K562 (cell line): ENCODE measurements around the gene GMPR. TPM values are rescaled to one million over a fixed set of nuclear protein-coding genes. Genes with fewer than 3 reads are reported as not detected.

ENCODE experiments used
- ATAC-seq: fragments of 200-7000 bp; cut with Tn5 transposase; 3 replicates; pipeline ENCODE4 v1.9.1; 2020; ENCODE audit warnings: moderate library complexity
- BruUV-seq: library from RNA; stranded (reverse); fragments of 400-500 nt; replicated peaks from 2 replicates; lab custom pipeline; 2021; lab: Mats Ljungman, UMichigan
- CTCF ChIA-PET: fragments of 300-600 bp; formaldehyde crosslinking; extraction: SDS; loops from one replicate; lab custom pipeline; 2021; ENCODE audit warnings: low intra/inter-chr PET ratio; lab: Yijun Ruan, JAX
- POLR2A ChIA-PET: fragments of 300-600, 350-650 bp; sonication (Branson Sonifier 250); formaldehyde crosslinking; extraction: SDS; loops from one replicate; lab custom pipeline; 2021; ENCODE audit warnings: antibody characterized with exemption, inconsistent platforms; lab: Yijun Ruan, JAX
- DNase-seq, 4 experiments: peaks; one replicate each; pipeline versions ENCODE4 v3.0.0 to v3.0.0-alpha.2; 2011 to 2018; ENCODE audit warnings: low spot score in 3 of 4, mixed read lengths in 3 of 4; ENCODE audit errors: extremely low read depth in 1 of 4
- FAIRE-seq: peaks from 2 replicates; lab custom pipeline; 2011; peaks lifted over from hg19 to GRCh38; lab: Jason Lieb, UNC
- H2AFZ ChIP-seq: 2 replicates; pipeline ENCODE4 v1.6.0; 2011; ENCODE audit warnings: low read depth, low read length, control low read depth, inconsistent platforms
- H3K27ac ChIP-seq: fragments of 200-600 bp; 3 replicates; pipeline ENCODE4 v1.8.0; 2011; ENCODE audit warnings: low read depth, mild to moderate bottlenecking, control low read depth, inconsistent platforms, low read length, moderate library complexity, mixed read lengths; ENCODE audit errors: extremely low read depth
- H3K27me3 ChIP-seq, 2 experiments: fragments of 300-600 bp in 1 of 2; 2 replicates in 1 of 2; 3 replicates in 1 of 2; pipeline versions ENCODE4 v1.6.0 to v1.8.0; 2011; ENCODE audit warnings: inconsistent platforms in 2 of 2, low read length in 2 of 2, mild to moderate bottlenecking in 1 of 2, mixed read lengths in 1 of 2, moderate library complexity in 1 of 2; ENCODE audit not compliant: control insufficient read depth in 2 of 2, insufficient read depth in 2 of 2
- H3K36me3 ChIP-seq: fragments of 300-600 bp; 3 replicates; pipeline ENCODE4 v1.8.0; 2011; ENCODE audit warnings: mild to moderate bottlenecking, low read length, inconsistent platforms; ENCODE audit not compliant: control insufficient read depth, insufficient read depth
- H3K4me1 ChIP-seq, 2 experiments: fragments of 200-600 bp in 1 of 2; replicated peaks in 1 of 2; 2 replicates in 1 of 2; 3 replicates in 1 of 2; pipeline versions ENCODE4 v1.5.1 to v1.8.0; 2011; ENCODE audit warnings: inconsistent platforms in 2 of 2, low read length in 2 of 2, mild to moderate bottlenecking in 1 of 2, mixed read lengths in 1 of 2, moderate library complexity in 1 of 2; ENCODE audit not compliant: control insufficient read depth in 2 of 2, insufficient read depth in 2 of 2
- H3K4me2 ChIP-seq: 2 replicates; pipeline ENCODE4 v1.6.1; 2011; ENCODE audit warnings: low read length, control low read depth, inconsistent platforms, mixed read lengths; ENCODE audit not compliant: insufficient read depth
- H3K4me3 ChIP-seq: fragments of 200-600 bp; sonication (generic), shearing (Covaris generic); 2 replicates; pipeline ENCODE4 v1.5.1; 2016; ENCODE audit warnings: control low read depth, inconsistent platforms
- H3K79me2 ChIP-seq: fragments of 200-600 bp; 3 replicates; pipeline ENCODE4 v1.8.0; 2011; ENCODE audit warnings: low read length, inconsistent platforms; ENCODE audit not compliant: control insufficient read depth, insufficient read depth
- H3K9ac ChIP-seq, 2 experiments: 2 replicates each; pipeline versions ENCODE4 v1.6.0 to v1.6.1; 2011; ENCODE audit warnings: low read depth in 2 of 2, low read length in 2 of 2, control low read depth in 1 of 2, inconsistent platforms in 1 of 2, mild to moderate bottlenecking in 1 of 2, mixed read lengths in 1 of 2; ENCODE audit not compliant: insufficient read depth in 1 of 2
- H3K9me1 ChIP-seq: one replicate; pipeline ENCODE4 v1.6.0; 2011; ENCODE audit warnings: inconsistent platforms, mild to moderate bottlenecking, low read length, moderate library complexity; ENCODE audit not compliant: control insufficient read depth, insufficient read depth
- H3K9me3 ChIP-seq: replicated peaks from 2 replicates; pipeline ENCODE4 v1.5.1; 2011; ENCODE audit warnings: low read depth, low read length, inconsistent platforms; ENCODE audit not compliant: control insufficient read depth, insufficient read depth
- H4K20me1 ChIP-seq: replicated peaks from 2 replicates; pipeline ENCODE4 v1.6.1; 2011; ENCODE audit warnings: low read length, inconsistent platforms, mixed read lengths; ENCODE audit not compliant: control insufficient read depth, insufficient read depth
- HMG20A ChIP-seq: fragments of 450-650 bp; formaldehyde crosslinking; conservative IDR thresholded peaks from 2 replicates; pipeline ENCODE4 v1.4.0; 2020; ENCODE audit warnings: mild to moderate bottlenecking, mixed read lengths
- ILF3 ChIP-seq: fragments of 450-650 bp; IDR thresholded peaks from 2 replicates; pipeline ENCODE4 v1.6.1; 2018; ENCODE audit warnings: antibody characterized with exemption, mild to moderate bottlenecking, moderate library complexity, borderline replicate concordance
- MED1 ChIP-seq: sonication (generic); formaldehyde crosslinking; IDR thresholded peaks from 2 replicates; pipeline ENCODE4 v1.8.1; 2023; ENCODE audit warnings: missing genetic modification reagents, borderline replicate concordance
- RAD51 ChIP-seq: fragments of 450-650 bp; IDR thresholded peaks from 2 replicates; pipeline ENCODE4 v1.7.1; 2016; ENCODE audit warnings: low read depth, mild to moderate bottlenecking, borderline replicate concordance
- RBM15 ChIP-seq: fragments of 200-400 bp; formaldehyde crosslinking; IDR thresholded peaks from 2 replicates; pipeline ENCODE4 v1.6.1; 2018; ENCODE audit warnings: mild to moderate bottlenecking, low read length, moderate library complexity; ENCODE audit not compliant: insufficient read depth
- RBM17 ChIP-seq: fragments of 200-400 bp; formaldehyde crosslinking; IDR thresholded peaks from 2 replicates; pipeline ENCODE4 v1.6.1; 2017; ENCODE audit warnings: low read depth, mild to moderate bottlenecking, low read length, borderline replicate concordance
- RHOXF2B ChIP-seq: fragments of 250-450 bp; sonication (Bioruptor Pico); conservative IDR thresholded peaks from 2 replicates; pipeline ENCODE4 v1.5.1; 2021
- ZNF175 ChIP-seq: fragments of 200-800 bp; sonication (Bioruptor generic); IDR thresholded peaks from 2 replicates; pipeline ENCODE4 v1.6.1; 2016; ENCODE audit warnings: low read depth, mild to moderate bottlenecking, missing genetic modification characterization, missing compliant biosample characterization
- ZNF282 ChIP-seq: sonication (generic); formaldehyde crosslinking; IDR thresholded peaks from 2 replicates; pipeline ENCODE4 v1.8.1; 2023; ENCODE audit warnings: missing genetic modification reagents
- ZNF311 ChIP-seq: fragments of 250-450 bp; sonication (Bioruptor Pico); IDR thresholded peaks from 2 replicates; pipeline ENCODE4 v1.4.0; 2020; ENCODE audit warnings: mild to moderate bottlenecking, moderate library complexity
- ZNF780A ChIP-seq: fragments of 250-450 bp; sonication (Bioruptor Pico); IDR thresholded peaks from 2 replicates; pipeline ENCODE4 v1.5.0; 2021; ENCODE audit warnings: mild to moderate bottlenecking
- WGBS: fragments of 100-300 bp; shearing (Covaris generic); methylation state at CpG from one replicate; pipeline ENCODE4 v1.1.6; 2016; ENCODE audit warnings: low coverage, mixed read lengths; ENCODE audit not compliant: insufficient coverage; ENCODE audit errors: missing lambda C conversion rate; 5-methylcytosine and 5-hydroxymethylcytosine counted together
- in situ Hi-C: fragments of 300-500 bp; cut with MboI; formaldehyde crosslinking; loops from 4 replicates; pipeline ENCODE4 v1.15.0; 2018; ENCODE audit warnings: inconsistent platforms, mixed read lengths
- intact Hi-C: fragments of 100-400 bp; cut with micrococcal nuclease; formaldehyde crosslinking; loops from 2 replicates; pipeline ENCODE4 v1.14.2; 2022
- polyA plus RNA-seq, 8 experiments: library from polyadenylated mRNA; depleted of rRNA in 4 of 8; stranded (reverse) in 5 of 8; unstranded in 3 of 8; fragments of >200 nt; fragmentation: Nextera tagmentation in 2 of 8; fragmentation: Illumina TruSeq in 1 of 8; extraction: Ambion mirVana in 2 of 8; extraction: Trizol in 1 of 8; gene quantifications; 2 replicates each; pipeline versions ENCODE4 v1.2.1 to v1.2.3, GENCODE V29; 2011 to 2014; ENCODE audit warnings: inconsistent platforms in 1 of 8, missing spikeins in 1 of 8
- total RNA-seq, 7 experiments: library from RNA; depleted of rRNA in 6 of 7; stranded (reverse); fragments of >200 nt in 6 of 7; fragmentation: Illumina TruSeq in 2 of 7; extraction: Trizol in 2 of 7; gene quantifications; 2 replicates each; pipeline versions ENCODE4 v1.2.1 to v1.2.3, GENCODE V29; 2011 to 2021; ENCODE audit warnings: low replicate concordance in 1 of 7
- TF ChIP-seq, protein P1 (sequence below): fragments of 450-650 bp; IDR thresholded peaks from 2 replicates; pipeline ENCODE4 v1.6.1; 2016; ENCODE audit warnings: missing biosample characterization, missing genetic modification characterization
- TF ChIP-seq, protein P2 (sequence below): fragments of 450-650 bp; formaldehyde crosslinking; IDR thresholded peaks from 2 replicates; pipeline ENCODE4 v1.4.0; 2022; ENCODE audit warnings: missing genetic modification characterization
- TF ChIP-seq, protein P3 (sequence below), 2 experiments: IDR thresholded peaks; 2 replicates each; pipeline ENCODE4 v1.6.1; 2012; ENCODE audit warnings: improper control_type of control experiment in 2 of 2, low read depth in 2 of 2, low read length in 2 of 2, borderline replicate concordance in 1 of 2
- TF ChIP-seq, protein P4 (sequence below): IDR thresholded peaks from 2 replicates; pipeline ENCODE4 v1.6.1; 2014; ENCODE audit warnings: antibody characterized with exemption

The GMPR gene
- total and polyA plus RNA-seq, 9 of the 15 experiments (the other 6 are each of a cell fraction or from before 2014, with no cell fraction given): 34.6 to 83.7 (median 49.8) TPM

DNA sequence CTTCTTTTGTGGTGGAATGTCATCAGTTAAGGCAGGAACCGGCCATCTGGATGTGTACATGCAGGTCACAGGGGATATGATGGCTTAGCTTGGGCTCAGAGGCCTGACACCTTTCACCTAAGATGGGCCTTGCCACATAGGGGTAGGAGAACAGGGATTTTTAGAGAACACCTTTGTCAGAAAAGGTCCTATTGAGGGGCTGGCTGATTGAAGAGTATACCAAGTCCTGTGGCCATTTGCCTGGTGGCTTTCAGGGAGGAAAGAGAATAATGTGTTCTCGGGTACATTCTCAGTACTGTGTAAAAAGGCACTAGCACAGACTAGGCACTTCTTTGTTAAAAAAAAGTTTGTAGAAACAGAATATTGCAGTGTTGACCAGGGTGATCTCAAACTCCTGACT, 26.4 kb downstream of the GMPR start:
- ChIA-PET CTCF (no interaction called here), POLR2A (interaction anchor here (1.1 to 3.8 kb wide), 19 partner anchors 9 to 738 kb away, joined by 3 to 116 read pairs (median 15); partner anchors contain the start of gene GMPR)
- H3K4me1 ChIP-seq: peaks cover 19 to 31% of the 10 kb centered on the region in 2 experiments
- FAIRE-seq (no peak), DNase-seq (no peak), ATAC-seq (no peak)
- H4K20me1 ChIP-seq: no peaks in the 10 kb centered on the region; the same call in 1 of the 2 replicates
- H3K4me2 ChIP-seq: peak overlapping the region; percentile 86
- 92% methylated on average over 1 of the region's 2 CpGs for WGBS
- in situ Hi-C loops (no loop called here), intact Hi-C loops (loop anchor here (1.0 to 5.0 kb wide), 4 partner anchors 25 to 367 kb away; no protein-coding TSS in a partner anchor)
- no TSS peak for BruUV-seq
- no peaks in the 10 kb centered on the region for H3K9me1 ChIP-seq
- H2AFZ ChIP-seq: no peak overlapping the region
- peaks cover 29% of the 10 kb centered on the region for H3K36me3 ChIP-seq
- peak overlapping the region in 1 of 2 experiments; percentile 65; a peak in 2 of 4 replicates for H3K9ac ChIP-seq
- H3K9me3 ChIP-seq: peaks cover 3% of the 10 kb centered on the region; the same call in 1 of the 2 replicates
- peaks cover 60% of the 10 kb centered on the region for H3K79me2 ChIP-seq
- no peak overlapping the region for H3K4me3 ChIP-seq
- H3K27me3 ChIP-seq: no peaks in the 10 kb centered on the region
- H3K27ac ChIP-seq: peak overlapping the region; percentile 83
- no peak for TF ChIP-seq ZNF175 (CRISPR knock-in tag)
- 0 out of 2 replicates have a peak, but pooled peaks have one; percentile 5 for TF ChIP-seq RAD51
- TF ChIP-seq, protein P1, sequence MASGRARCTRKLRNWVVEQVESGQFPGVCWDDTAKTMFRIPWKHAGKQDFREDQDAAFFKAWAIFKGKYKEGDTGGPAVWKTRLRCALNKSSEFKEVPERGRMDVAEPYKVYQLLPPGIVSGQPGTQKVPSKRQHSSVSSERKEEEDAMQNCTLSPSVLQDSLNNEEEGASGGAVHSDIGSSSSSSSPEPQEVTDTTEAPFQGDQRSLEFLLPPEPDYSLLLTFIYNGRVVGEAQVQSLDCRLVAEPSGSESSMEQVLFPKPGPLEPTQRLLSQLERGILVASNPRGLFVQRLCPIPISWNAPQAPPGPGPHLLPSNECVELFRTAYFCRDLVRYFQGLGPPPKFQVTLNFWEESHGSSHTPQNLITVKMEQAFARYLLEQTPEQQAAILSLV (tag): no peak
- TF ChIP-seq, protein P2, sequence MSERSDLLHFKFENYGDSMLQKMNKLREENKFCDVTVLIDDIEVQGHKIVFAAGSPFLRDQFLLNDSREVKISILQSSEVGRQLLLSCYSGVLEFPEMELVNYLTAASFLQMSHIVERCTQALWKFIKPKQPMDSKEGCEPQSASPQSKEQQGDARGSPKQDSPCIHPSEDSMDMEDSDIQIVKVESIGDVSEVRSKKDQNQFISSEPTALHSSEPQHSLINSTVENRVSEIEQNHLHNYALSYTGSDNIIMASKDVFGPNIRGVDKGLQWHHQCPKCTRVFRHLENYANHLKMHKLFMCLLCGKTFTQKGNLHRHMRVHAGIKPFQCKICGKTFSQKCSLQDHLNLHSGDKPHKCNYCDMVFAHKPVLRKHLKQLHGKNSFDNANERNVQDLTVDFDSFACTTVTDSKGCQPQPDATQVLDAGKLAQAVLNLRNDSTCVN (CRISPR knock-in tag): no peak
- TF ChIP-seq ZNF282: no peak
- no peak for TF ChIP-seq ILF3
- TF ChIP-seq RBM15: no peak
- TF ChIP-seq MED1 (CRISPR knock-in tag): no peak
- no peak for TF ChIP-seq ZNF780A
- TF ChIP-seq, protein P3, sequence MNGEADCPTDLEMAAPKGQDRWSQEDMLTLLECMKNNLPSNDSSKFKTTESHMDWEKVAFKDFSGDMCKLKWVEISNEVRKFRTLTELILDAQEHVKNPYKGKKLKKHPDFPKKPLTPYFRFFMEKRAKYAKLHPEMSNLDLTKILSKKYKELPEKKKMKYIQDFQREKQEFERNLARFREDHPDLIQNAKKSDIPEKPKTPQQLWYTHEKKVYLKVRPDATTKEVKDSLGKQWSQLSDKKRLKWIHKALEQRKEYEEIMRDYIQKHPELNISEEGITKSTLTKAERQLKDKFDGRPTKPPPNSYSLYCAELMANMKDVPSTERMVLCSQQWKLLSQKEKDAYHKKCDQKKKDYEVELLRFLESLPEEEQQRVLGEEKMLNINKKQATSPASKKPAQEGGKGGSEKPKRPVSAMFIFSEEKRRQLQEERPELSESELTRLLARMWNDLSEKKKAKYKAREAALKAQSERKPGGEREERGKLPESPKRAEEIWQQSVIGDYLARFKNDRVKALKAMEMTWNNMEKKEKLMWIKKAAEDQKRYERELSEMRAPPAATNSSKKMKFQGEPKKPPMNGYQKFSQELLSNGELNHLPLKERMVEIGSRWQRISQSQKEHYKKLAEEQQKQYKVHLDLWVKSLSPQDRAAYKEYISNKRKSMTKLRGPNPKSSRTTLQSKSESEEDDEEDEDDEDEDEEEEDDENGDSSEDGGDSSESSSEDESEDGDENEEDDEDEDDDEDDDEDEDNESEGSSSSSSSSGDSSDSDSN (IDR thresholded peaks at IDR 0.05; ENCODE audit: borderline replicate concordance in 1 of 2, low read depth in 2 of 2, low read length in 2 of 2): no peak
- TF ChIP-seq RBM17: no peak
- TF ChIP-seq ZNF311 (CRISPR knock-in tag): no peak
- TF ChIP-seq, protein P4, sequence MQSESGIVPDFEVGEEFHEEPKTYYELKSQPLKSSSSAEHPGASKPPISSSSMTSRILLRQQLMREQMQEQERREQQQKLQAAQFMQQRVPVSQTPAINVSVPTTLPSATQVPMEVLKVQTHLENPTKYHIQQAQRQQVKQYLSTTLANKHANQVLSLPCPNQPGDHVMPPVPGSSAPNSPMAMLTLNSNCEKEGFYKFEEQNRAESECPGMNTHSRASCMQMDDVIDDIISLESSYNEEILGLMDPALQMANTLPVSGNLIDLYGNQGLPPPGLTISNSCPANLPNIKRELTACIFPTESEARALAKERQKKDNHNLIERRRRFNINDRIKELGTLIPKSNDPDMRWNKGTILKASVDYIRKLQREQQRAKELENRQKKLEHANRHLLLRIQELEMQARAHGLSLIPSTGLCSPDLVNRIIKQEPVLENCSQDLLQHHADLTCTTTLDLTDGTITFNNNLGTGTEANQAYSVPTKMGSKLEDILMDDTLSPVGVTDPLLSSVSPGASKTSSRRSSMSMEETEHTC: no peak
- TF ChIP-seq HMG20A: no peak
- peak; percentile 68; the same call in 1 of the 2 replicates for TF ChIP-seq RHOXF2B (CRISPR knock-in tag)
